GM03348 (cell line): Measurements from ENCODE around the gene DGKI.

Experiments
- DNase-seq: peaks from one replicate; pipeline ENCODE4 v3.0.0; 2012; ENCODE audit warnings: low spot score

Gene DGKI

DNA sequence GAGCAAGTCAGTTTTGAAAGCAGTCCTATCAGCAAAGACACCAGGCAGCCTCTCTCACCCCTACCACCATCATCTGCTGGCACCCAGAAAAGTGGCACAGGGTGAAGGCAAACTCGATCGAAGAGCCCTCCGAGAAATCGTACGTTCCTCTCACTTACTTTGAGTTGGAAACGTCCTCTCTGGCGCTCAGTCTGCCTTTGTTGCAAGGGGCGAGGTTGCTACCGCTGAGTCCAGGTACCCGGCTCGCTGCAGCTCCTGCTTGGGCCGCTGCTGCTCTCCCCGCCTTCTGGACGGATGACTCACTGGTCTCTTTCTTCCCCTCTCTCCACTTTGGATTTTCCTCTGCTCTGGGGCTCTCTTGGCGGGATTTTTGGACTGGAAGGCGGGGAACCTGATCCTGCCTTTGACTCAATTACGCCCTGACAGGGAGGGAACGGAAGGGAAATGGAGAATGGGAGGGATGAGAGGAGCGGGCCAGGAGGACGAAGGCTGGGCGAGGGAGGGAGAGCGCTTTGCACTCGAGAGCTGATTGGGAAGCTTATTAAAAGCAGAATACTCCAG is 503.4 kb downstream of the DGKI start, which contains the start of gene PTN:
Gene PTN, minus strand, starts transcription at position 453 of the 561 bp plus-strand sequence. CDS start 88,760 bp downstream, outside the sequence.
- DNase-seq: peak; percentile 67

DNA sequence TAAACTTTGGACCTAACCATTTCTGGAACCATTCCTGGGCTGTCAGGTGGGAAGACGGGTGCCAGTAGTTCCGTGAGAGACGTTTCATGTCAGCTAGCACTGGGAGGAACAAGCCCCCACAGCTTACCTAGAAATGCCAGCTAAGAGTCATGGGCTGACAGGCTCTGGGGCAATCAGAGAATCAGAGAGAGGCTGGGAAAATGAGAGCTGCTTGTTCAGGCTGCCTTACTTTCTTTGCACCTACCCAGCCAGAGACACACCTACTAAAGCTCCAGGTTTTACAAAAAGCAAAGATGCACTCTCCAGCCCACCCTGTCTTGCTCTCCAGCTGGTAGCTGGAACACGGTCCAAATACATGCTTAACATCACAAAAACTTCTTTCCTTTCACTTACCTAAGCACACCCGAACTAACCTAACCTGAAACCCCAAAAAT is 503.9 kb downstream of the DGKI start:
- no peak for DNase-seq

DNA sequence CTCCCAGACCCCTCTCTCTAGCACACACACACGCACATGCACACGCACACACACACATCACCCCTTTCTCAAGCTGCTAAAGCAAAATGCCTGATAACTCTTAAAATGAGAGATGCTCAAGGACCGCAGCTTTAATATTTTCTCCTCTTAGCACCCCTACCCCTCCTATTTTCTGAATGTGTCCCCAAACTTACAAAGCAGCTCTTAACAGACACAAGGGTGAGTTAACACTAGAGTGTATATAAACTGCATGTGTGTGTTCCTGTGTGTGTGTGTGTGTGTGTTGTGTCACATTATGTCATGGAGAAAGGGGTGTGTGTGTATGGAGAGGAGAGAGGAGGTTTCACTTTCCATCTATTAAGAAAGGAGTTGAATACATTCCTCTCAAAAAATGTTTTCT is 504.5 kb downstream of the DGKI start:
- no peak for DNase-seq

DNA sequence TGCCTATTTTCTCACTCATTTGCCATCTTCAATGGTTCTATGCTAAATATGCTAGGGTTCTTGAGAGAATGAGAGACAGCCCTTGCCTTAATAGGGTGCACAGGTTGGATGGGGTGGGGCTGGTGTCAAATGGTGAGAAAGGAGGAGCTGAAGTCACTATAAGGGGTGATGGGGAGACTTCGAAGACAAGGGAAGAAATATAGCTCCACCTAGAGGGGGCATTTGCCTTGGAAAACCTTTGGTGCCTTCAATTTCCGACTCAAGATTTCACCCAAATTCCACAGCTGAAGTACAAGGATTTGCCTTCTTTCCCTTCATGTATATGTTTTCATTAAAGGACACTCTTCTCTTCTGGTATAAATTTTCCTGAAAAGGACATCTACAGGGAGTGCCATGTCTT is 508.9 kb downstream of the DGKI start:
- no peak for DNase-seq

DNA sequence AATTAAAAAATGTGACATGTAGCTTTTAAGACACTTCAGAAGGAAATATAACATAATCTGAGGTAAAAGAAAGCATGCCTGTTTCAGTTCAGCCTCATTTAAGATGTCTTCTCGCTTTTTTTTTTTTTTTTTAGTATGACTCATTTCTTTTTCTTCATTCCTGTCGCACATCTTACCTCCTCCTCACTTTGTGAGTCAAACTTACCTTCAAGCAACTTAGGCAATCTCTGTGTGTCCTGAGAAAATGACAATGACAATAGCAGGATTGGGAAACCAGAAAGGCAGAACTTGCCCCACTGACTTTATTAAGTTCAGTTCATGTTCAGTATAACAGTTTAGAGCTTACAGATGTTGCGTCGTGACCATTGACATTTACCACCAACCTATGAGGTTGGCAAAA is 511.0 kb downstream of the DGKI start:
- DNase-seq: no peak

DNA sequence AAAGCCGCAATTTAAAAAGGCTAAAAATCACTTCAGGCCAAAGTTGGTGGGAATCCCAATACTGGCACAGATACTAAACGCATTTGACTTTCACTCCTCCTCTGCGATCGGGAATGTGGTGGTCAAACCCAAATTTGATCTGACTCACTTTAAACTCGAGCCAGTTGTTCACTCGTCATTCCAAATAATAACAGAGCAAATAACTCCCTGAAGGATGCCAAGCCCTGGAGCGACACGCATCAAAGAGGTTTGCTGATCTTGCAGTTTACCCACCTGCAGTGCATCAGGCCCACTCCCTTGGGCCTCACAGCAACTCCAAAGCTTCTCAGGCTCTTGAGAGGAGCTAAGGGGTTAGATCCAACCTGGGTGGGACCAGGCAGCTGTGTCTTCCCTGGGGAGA is 515.4 kb downstream of the DGKI start:
- DNase-seq: peak; percentile 13
